ENCODE data around the gene COL5A1.

Gene COL5A1

GRCh38 chr9:134884492-134884891 is 242.9 kb downstream of the COL5A1 start:
- no peak for DNase-seq (ENCODE audit: low read depth)
- H3K4me3 ChIP-seq (ENCODE audit: low read length): no peak overlapping the region
- TF ChIP-seq, protein P1, sequence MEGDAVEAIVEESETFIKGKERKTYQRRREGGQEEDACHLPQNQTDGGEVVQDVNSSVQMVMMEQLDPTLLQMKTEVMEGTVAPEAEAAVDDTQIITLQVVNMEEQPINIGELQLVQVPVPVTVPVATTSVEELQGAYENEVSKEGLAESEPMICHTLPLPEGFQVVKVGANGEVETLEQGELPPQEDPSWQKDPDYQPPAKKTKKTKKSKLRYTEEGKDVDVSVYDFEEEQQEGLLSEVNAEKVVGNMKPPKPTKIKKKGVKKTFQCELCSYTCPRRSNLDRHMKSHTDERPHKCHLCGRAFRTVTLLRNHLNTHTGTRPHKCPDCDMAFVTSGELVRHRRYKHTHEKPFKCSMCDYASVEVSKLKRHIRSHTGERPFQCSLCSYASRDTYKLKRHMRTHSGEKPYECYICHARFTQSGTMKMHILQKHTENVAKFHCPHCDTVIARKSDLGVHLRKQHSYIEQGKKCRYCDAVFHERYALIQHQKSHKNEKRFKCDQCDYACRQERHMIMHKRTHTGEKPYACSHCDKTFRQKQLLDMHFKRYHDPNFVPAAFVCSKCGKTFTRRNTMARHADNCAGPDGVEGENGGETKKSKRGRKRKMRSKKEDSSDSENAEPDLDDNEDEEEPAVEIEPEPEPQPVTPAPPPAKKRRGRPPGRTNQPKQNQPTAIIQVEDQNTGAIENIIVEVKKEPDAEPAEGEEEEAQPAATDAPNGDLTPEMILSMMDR (IDR thresholded peaks at IDR 0.05; ENCODE audit: insufficient read depth, low read depth, low read length, missing control alignments): no peak

- TF ChIP-seq, protein P1 (IDR thresholded peaks at IDR 0.05; ENCODE audit: insufficient read depth, low read depth, low read length, missing control alignments): no peak
- no peak overlapping the region for H3K4me3 ChIP-seq (ENCODE audit: low read length)
- DNase-seq (ENCODE audit: low read depth): no peak
These were observed 243.5 kb downstream of the COL5A1 start for GRCh38 chr9:134885001-134885678.

- TF ChIP-seq, protein P1 (IDR thresholded peaks at IDR 0.05; ENCODE audit: insufficient read depth, low read depth, low read length, missing control alignments): no peak
- no peak for DNase-seq (ENCODE audit: low read depth)
- H3K4me3 ChIP-seq (ENCODE audit: low read length): no peak overlapping the region
These were observed 244.2 kb downstream of the COL5A1 start for GRCh38 chr9:134885679-134886412.

DNA sequence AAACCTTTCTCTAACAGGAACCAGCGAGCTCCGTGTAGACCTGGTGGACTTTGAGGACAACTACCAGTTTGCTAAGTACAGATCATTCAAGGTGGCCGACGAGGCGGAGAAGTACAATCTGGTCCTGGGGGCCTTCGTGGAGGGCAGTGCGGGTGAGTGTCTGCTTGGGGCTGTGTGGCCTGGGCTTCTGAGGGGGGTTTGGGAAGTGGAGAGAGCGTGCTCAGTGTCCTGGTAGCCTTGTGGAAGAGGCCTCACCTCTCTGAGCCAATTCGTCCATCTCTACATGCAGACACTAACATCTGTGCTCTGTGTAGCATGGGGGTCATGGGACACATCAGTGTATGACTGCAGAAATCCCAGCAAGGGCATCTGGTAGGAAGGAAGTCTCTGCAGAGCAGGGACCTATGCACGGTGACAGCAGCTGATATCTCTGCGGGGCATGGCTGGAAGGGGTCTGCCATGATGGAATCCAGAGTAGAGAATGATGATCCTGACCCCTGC is 244.9 kb downstream of the COL5A1 start:
- TF ChIP-seq, protein P1 (IDR thresholded peaks at IDR 0.05; ENCODE audit: insufficient read depth, low read depth, low read length, missing control alignments): no peak
- DNase-seq (ENCODE audit: low read depth): no peak
- H3K4me3 ChIP-seq (ENCODE audit: low read length): no peak overlapping the region

GRCh38 chr9:134887219-134887618 is 245.6 kb downstream of the COL5A1 start:
- no peak overlapping the region for H3K4me3 ChIP-seq (ENCODE audit: low read length)
- TF ChIP-seq, protein P1 (IDR thresholded peaks at IDR 0.05; ENCODE audit: insufficient read depth, low read depth, low read length, missing control alignments): no peak
- no peak for DNase-seq (ENCODE audit: low read depth)

GRCh38 chr9:134887686-134888602 is 246.3 kb downstream of the COL5A1 start:
- no peak overlapping the region for H3K4me3 ChIP-seq (ENCODE audit: low read length)
- TF ChIP-seq, protein P1 (IDR thresholded peaks at IDR 0.05; ENCODE audit: insufficient read depth, low read depth, low read length, missing control alignments): no peak
- DNase-seq (ENCODE audit: low read depth): no peak
